ENCODE results near the gene VDR.

GRCh38 chr12:47882781-47883546 lies 21.8 kb downstream of the VDR start:
- no peak for TF ChIP-seq CTCF (IDR thresholded peaks at IDR 0.05)
- peak in 1 of 2 donors; percentile 29 for TF ChIP-seq POLR2A (IDR thresholded peaks at IDR 0.05)
